Liver (tissue), 9 donors: ENCODE results near the gene SYNJ2. TPM values are rescaled to one million over a fixed set of nuclear protein-coding genes. Genes with fewer than 3 reads are reported as not detected.

Source experiments
- DNase-seq: peaks from one replicate; pipeline ENCODE4 v3.0.0-alpha.2; 2017; ENCODE audit warnings: low spot score
- H3K27ac ChIP-seq, 2 donors: one replicate each; pipeline ENCODE4 v1.7.0; 2013; ENCODE audit warnings: inconsistent platforms in 2 of 2, low read length in 2 of 2, control low read depth in 1 of 2, low read depth in 1 of 2, mild to moderate bottlenecking in 1 of 2
- H3K27me3 ChIP-seq, 4 donors: one replicate each; pipeline versions ENCODE4 v1.6.1 to v1.7.0; 2013; ENCODE audit warnings: low read length in 3 of 4, inconsistent platforms in 1 of 4, mild to moderate bottlenecking in 1 of 4, moderate library complexity in 1 of 4; ENCODE audit not compliant: control insufficient read depth in 4 of 4, insufficient read depth in 4 of 4
- H3K36me3 ChIP-seq, 4 donors: one replicate each; pipeline versions ENCODE4 v1.6.1 to v1.7.0; 2013; ENCODE audit warnings: low read length in 3 of 4, mild to moderate bottlenecking in 3 of 4, low read depth in 1 of 4, moderate library complexity in 1 of 4; ENCODE audit not compliant: control insufficient read depth in 4 of 4, insufficient read depth in 3 of 4
- H3K4me1 ChIP-seq, 4 donors: one replicate each; pipeline versions ENCODE4 v1.6.1 to v1.7.0; 2013; ENCODE audit warnings: low read length in 3 of 4, mild to moderate bottlenecking in 3 of 4, moderate library complexity in 1 of 4; ENCODE audit not compliant: control insufficient read depth in 4 of 4, insufficient read depth in 4 of 4
- H3K4me3 ChIP-seq, 3 donors: one replicate each; pipeline versions ENCODE4 v1.6.1 to v1.7.0; 2013; ENCODE audit warnings: low read length in 3 of 3, control low read depth in 1 of 3, low read depth in 1 of 3, mild to moderate bottlenecking in 1 of 3
- H3K9ac ChIP-seq, 2 donors: one replicate each; pipeline ENCODE4 v1.7.0; 2013; ENCODE audit warnings: low read length in 2 of 2, mild to moderate bottlenecking in 2 of 2, moderate library complexity in 2 of 2, control low read depth in 1 of 2, low read depth in 1 of 2
- H3K9me3 ChIP-seq, 4 donors: one replicate each; pipeline versions ENCODE4 v1.6.1 to v1.7.0; 2013; ENCODE audit warnings: low read length in 3 of 4; ENCODE audit not compliant: control insufficient read depth in 4 of 4
- ATF3 ChIP-seq: IDR thresholded peaks from 2 replicates; pipeline ENCODE4 v1.6.1; 2016; ENCODE audit warnings: antibody characterized with exemption
- EGR1 ChIP-seq, 2 donors: IDR thresholded peaks; 2 replicates each; pipeline ENCODE4 v1.6.1; 2016 to 2018; ENCODE audit warnings: antibody characterized with exemption in 2 of 2, low read depth in 2 of 2
- FOXA1 ChIP-seq: IDR thresholded peaks from 2 replicates; pipeline ENCODE4 v1.6.1; 2016; ENCODE audit warnings: antibody characterized with exemption
- FOXA2 ChIP-seq: IDR thresholded peaks from 2 replicates; pipeline ENCODE4 v1.6.1; 2016; ENCODE audit warnings: antibody characterized with exemption
- GABPA ChIP-seq, 2 donors: IDR thresholded peaks in 1 of 2; conservative IDR thresholded peaks in 1 of 2; 2 replicates each; pipeline ENCODE4 v1.6.1; 2016; ENCODE audit warnings: antibody characterized with exemption in 2 of 2, mild to moderate bottlenecking in 1 of 2, moderate library complexity in 1 of 2
- JUND ChIP-seq, 2 donors: IDR thresholded peaks; 2 replicates each; pipeline ENCODE4 v1.6.1; 2016; ENCODE audit warnings: antibody characterized with exemption in 2 of 2
- NR2F2 ChIP-seq: IDR thresholded peaks from 2 replicates; pipeline ENCODE4 v1.6.1; 2016; ENCODE audit warnings: antibody characterized with exemption
- RAD21 ChIP-seq, 2 donors: IDR thresholded peaks; 2 replicates each; pipeline ENCODE4 v1.6.1; 2016; ENCODE audit warnings: antibody characterized with exemption in 2 of 2, mild to moderate bottlenecking in 2 of 2
- REST ChIP-seq: IDR thresholded peaks from 2 replicates; pipeline ENCODE4 v1.6.1; 2016; ENCODE audit warnings: antibody characterized with exemption, mild to moderate bottlenecking
- RXRA ChIP-seq, 2 donors: IDR thresholded peaks; 2 replicates each; pipeline ENCODE4 v1.6.1; 2017 to 2018; ENCODE audit warnings: antibody characterized with exemption in 2 of 2, mild to moderate bottlenecking in 1 of 2
- SP1 ChIP-seq: IDR thresholded peaks from 2 replicates; pipeline ENCODE4 v1.6.1; 2018; ENCODE audit warnings: antibody characterized with exemption, mild to moderate bottlenecking
- TAF1 ChIP-seq: conservative IDR thresholded peaks from 2 replicates; pipeline ENCODE4 v1.6.1; 2016; ENCODE audit warnings: antibody characterized with exemption, mild to moderate bottlenecking
- YY1 ChIP-seq: IDR thresholded peaks from 2 replicates; pipeline ENCODE4 v1.6.1; 2016; ENCODE audit warnings: antibody characterized with exemption, mild to moderate bottlenecking
- WGBS: extraction: QIAGEN DNeasy Blood & Tissue Kit; methylation state at CpG from one replicate; pipeline ENCODE4 v1.1.7; 2013; 5-methylcytosine and 5-hydroxymethylcytosine counted together
- polyA plus RNA-seq, 2 donors: library from polyadenylated mRNA; stranded (reverse) in 1 of 2; unstranded in 1 of 2; fragments of 200-250 nt in 1 of 2; fragments of >200 nt in 1 of 2; fragmentation: Nextera tagmentation in 1 of 2; extraction: Ambion mirVana in 1 of 2; gene quantifications; one replicate each; pipeline versions ENCODE4 v1.2.1 to v1.2.3, GENCODE V29; 2013 to 2015
- total RNA-seq, 2 donors: library from RNA; depleted of rRNA; stranded (reverse); fragments of >200 nt; gene quantifications; one replicate each; pipeline ENCODE4 v1.2.3, GENCODE V29; 2014
- TF ChIP-seq, protein P1 (sequence below): fragments of 150-350 bp; IDR thresholded peaks from 2 replicates; pipeline ENCODE4 v1.5.1; 2017; ENCODE audit warnings: improper control_type of control experiment, low read depth, low read length; ENCODE audit not compliant: missing input control
- donor health status: healthy.
- donor health status: healthy.
- donor health status: healthy.
- donor health status: healthy.
- donor health status: healthy.

Gene SYNJ2
- total and polyA plus RNA-seq, 4 donors = 2.4 to 8.9 (median 3.2) TPM

DNA sequence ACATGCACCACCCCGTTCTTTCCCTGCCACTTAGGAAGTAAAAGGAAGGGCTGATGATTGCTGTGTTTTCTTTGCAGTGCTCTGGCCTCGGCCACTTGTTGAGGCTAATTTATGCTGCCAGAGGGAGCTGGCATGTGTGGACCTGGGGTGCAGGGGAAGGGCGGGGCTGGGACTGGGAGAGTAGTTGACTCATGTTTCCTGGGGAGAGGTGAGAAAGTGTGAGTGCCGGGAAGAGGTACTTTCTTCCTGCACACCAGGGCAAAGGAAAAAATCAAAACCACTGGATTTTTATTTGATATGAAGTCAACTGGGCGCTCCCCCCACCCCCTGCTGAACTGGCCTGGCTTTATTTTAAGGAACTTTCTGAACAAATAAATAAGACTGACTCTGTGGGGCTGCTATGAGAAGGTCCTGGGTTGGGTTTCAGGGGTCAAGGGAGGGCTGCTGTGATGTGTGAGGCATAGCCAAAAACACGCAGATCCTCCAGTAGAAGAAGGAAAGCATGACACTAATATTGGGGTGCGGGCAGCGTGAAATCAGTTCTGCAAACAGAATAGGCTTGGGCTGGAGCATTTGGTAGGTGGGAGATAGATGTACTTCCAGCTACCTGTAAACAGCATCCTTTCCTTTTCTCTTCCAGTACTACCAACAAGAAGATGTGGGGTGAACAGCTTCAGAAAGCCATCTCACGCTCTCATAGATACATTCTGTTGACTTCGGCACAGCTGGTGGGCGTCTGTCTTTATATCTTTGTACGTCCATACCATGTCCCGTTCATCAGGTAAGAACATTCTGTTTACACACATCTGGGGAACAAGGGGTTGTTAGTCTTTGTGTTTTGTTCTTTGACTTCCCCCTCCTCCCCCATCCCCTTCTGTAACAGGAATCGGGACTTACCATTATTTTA, 87.5 kb downstream of the SYNJ2 start:
- DNase-seq = no peak
- Histone ChIP-seq H3K9me3 (no peaks in the 10 kb centered on the region), H3K4me1 (no peaks in the 10 kb centered on the region), H3K27me3 (no peaks in the 10 kb centered on the region), H3K36me3 (peaks cover 2 to 37% (median 12%) of the 10 kb centered on the region in 4 donors), H3K9ac (no peak overlapping the region), H3K27ac (no peak overlapping the region), H3K4me3 (no peak overlapping the region)
- 88% methylated on average over 14 of the region's 14 CpGs for WGBS
- TF ChIP-seq EGR1 (IDR thresholded peaks at IDR 0.05; ENCODE audit: low read depth in 2 of 2) (no peak), RXRA (IDR thresholded peaks at IDR 0.05) (no peak), REST (no peak)

DNA sequence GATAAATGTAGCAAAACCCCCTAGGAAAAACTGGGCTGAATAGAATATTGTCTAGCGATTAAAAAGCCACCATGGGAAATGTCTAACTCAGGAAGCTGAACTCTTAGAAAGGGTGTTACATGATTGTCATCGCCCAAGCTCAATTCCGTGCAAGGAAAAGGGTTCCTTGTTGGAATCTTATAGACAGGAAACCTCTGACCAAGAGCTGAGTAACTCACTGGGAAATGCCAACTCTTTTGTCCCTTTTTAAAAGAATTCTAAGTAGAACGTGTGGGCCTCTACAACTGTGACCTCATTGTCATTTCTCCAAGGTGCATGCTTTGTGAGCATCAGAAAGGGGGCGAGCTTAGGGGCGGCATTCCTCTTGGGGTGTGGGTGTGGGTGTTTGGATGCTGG, 88.1 kb downstream of the SYNJ2 start:
- WGBS = 90% methylated on average over 6 of the region's 6 CpGs
- TF ChIP-seq YY1 = no peak
- no peak for TF ChIP-seq RAD21 (IDR thresholded peaks at IDR 0.05)
- TF ChIP-seq JUND (IDR thresholded peaks at IDR 0.05) = no peak
- TF ChIP-seq, protein P1, sequence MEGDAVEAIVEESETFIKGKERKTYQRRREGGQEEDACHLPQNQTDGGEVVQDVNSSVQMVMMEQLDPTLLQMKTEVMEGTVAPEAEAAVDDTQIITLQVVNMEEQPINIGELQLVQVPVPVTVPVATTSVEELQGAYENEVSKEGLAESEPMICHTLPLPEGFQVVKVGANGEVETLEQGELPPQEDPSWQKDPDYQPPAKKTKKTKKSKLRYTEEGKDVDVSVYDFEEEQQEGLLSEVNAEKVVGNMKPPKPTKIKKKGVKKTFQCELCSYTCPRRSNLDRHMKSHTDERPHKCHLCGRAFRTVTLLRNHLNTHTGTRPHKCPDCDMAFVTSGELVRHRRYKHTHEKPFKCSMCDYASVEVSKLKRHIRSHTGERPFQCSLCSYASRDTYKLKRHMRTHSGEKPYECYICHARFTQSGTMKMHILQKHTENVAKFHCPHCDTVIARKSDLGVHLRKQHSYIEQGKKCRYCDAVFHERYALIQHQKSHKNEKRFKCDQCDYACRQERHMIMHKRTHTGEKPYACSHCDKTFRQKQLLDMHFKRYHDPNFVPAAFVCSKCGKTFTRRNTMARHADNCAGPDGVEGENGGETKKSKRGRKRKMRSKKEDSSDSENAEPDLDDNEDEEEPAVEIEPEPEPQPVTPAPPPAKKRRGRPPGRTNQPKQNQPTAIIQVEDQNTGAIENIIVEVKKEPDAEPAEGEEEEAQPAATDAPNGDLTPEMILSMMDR = no peak
- TF ChIP-seq TAF1 = no peak
- no peak for TF ChIP-seq RXRA (IDR thresholded peaks at IDR 0.05)
- no peak for TF ChIP-seq REST
- no peak for TF ChIP-seq GABPA (IDR thresholded peaks at IDR 0.05 in 1 of 2, conservative IDR thresholded peaks at IDR 0.05 in 1 of 2)
- TF ChIP-seq SP1 = no peak
- TF ChIP-seq FOXA2 = no peak
- TF ChIP-seq FOXA1 = no peak
- TF ChIP-seq ATF3 = no peak
- no peak for TF ChIP-seq NR2F2
- H3K27ac ChIP-seq = no peak overlapping the region
- no peaks in the 10 kb centered on the region for H3K27me3 ChIP-seq
- no peaks in the 10 kb centered on the region for H3K4me1 ChIP-seq
- H3K9ac ChIP-seq = no peak overlapping the region
- H3K36me3 ChIP-seq = peaks cover 2 to 36% (median 12%) of the 10 kb centered on the region in 4 donors
- H3K9me3 ChIP-seq = no peaks in the 10 kb centered on the region
- no peak overlapping the region for H3K4me3 ChIP-seq
- no peak for DNase-seq
